Measurements from ENCODE around the gene CAMKMT. TPM values are rescaled to one million over a fixed set of nuclear protein-coding genes. Genes with fewer than 3 reads are reported as not detected.

Gene CAMKMT
- total and polyA plus RNA-seq, 10 donors = 4.1 to 26.1 (median 11.0) TPM

- no peaks in the 10 kb centered on the region for H3K4me1 ChIP-seq
- no peaks in the 10 kb centered on the region for H3K36me3 ChIP-seq
- no peak for DNase-seq
- peaks cover 0 to 23% (median 5%) of the 10 kb centered on the region in 8 donors for H3K9me3 ChIP-seq
- no peaks in the 10 kb centered on the region for H3K27me3 ChIP-seq (replicated peaks in 1 of 7)
- TF ChIP-seq, protein P1, sequence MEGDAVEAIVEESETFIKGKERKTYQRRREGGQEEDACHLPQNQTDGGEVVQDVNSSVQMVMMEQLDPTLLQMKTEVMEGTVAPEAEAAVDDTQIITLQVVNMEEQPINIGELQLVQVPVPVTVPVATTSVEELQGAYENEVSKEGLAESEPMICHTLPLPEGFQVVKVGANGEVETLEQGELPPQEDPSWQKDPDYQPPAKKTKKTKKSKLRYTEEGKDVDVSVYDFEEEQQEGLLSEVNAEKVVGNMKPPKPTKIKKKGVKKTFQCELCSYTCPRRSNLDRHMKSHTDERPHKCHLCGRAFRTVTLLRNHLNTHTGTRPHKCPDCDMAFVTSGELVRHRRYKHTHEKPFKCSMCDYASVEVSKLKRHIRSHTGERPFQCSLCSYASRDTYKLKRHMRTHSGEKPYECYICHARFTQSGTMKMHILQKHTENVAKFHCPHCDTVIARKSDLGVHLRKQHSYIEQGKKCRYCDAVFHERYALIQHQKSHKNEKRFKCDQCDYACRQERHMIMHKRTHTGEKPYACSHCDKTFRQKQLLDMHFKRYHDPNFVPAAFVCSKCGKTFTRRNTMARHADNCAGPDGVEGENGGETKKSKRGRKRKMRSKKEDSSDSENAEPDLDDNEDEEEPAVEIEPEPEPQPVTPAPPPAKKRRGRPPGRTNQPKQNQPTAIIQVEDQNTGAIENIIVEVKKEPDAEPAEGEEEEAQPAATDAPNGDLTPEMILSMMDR (IDR thresholded peaks at IDR 0.05 in 8 of 11, conservative IDR thresholded peaks at IDR 0.05 in 3 of 11) = no peak
- TF ChIP-seq POLR2AphosphoS5 (IDR thresholded peaks at IDR 0.05) (no peak), POLR2A (IDR thresholded peaks at IDR 0.05) (no peak)
- intact Hi-C loops (cut with DNase I; ENCODE audit: low total_unique reads) = loop anchor here (10.0 kb wide), 1 partner anchor 75 kb away; no protein-coding TSS in a partner anchor
- H3K27ac ChIP-seq = no peak overlapping the region
- no peak overlapping the region for H3K4me3 ChIP-seq
Observed at GRCh38 chr2:44470151-44470550, 108.4 kb downstream of the CAMKMT start.

DNA sequence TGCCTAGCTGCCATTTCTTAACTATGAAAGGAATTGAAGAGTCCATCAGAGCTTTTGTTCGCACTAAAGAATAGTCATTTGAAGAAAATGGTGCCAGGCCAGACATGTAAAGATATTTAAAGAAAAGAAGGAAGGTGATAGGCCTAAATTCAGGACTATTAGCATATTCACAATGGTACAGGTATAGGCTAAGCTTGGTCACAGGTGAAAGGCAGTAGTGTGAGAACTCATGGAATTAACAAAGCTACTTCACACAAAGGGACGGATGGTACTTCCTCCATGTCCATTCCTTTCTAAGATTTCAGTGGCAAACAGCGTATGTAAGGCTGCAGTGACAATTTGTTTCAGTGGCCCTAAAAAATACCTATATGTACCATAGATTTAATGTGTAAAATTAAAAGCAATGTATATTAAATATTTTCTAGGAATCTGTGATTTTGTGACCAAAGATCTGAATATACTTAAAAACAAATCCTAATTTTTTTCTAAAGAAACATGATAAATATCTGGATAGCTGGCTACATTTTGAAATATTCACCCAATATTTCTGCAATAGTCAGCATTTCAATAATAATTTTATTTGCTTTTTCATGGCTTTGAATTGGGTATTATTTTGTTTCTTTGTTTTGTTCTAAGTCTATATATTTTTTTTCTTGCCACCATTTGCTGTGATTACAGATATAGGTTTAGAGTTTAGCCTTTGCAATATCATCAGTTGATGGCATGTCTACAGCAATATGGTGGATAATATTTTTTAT, 116.1 kb downstream of the CAMKMT start:
- no peak overlapping the region for H3K4me3 ChIP-seq
- TF ChIP-seq POLR2A (IDR thresholded peaks at IDR 0.05) (no peak), POLR2AphosphoS5 (IDR thresholded peaks at IDR 0.05) (no peak)
- TF ChIP-seq, protein P1 (IDR thresholded peaks at IDR 0.05 in 8 of 11, conservative IDR thresholded peaks at IDR 0.05 in 3 of 11) = no peak
- H3K27me3 ChIP-seq (replicated peaks in 1 of 7) = no peaks in the 10 kb centered on the region
- no peak overlapping the region for H3K27ac ChIP-seq
- intact Hi-C loops (cut with DNase I; ENCODE audit: low total_unique reads) = loop anchor here (5.0 to 10.0 kb wide), 3 partner anchors 83 to 479 kb away; no protein-coding TSS in a partner anchor
- no peak for DNase-seq
- 92 to 97% (median 94%) methylated on average over 3 of the region's 3 CpGs for WGBS, 5 donors
- no peaks in the 10 kb centered on the region for H3K9me3 ChIP-seq
- peaks cover 0 to 4% (median 0%) of the 10 kb centered on the region in 6 donors for H3K4me1 ChIP-seq
- no peaks in the 10 kb centered on the region for H3K36me3 ChIP-seq

- intact Hi-C loops (cut with DNase I; ENCODE audit: low total_unique reads) = loop anchor here (5.0 to 10.0 kb wide), 3 partner anchors 85 to 478 kb away; no protein-coding TSS in a partner anchor
- no peaks in the 10 kb centered on the region for H3K27me3 ChIP-seq (replicated peaks in 1 of 7)
- DNase-seq = no peak
- no peak for TF ChIP-seq POLR2A (IDR thresholded peaks at IDR 0.05)
- TF ChIP-seq, protein P1 (IDR thresholded peaks at IDR 0.05 in 8 of 11, conservative IDR thresholded peaks at IDR 0.05 in 3 of 11) = peak; percentile 82 to 99 (median 94)
- no peak for TF ChIP-seq POLR2AphosphoS5 (IDR thresholded peaks at IDR 0.05)
- WGBS, 5 donors = 21 to 22% (median 21%) methylated on average over 5 of the region's 5 CpGs
- no peaks in the 10 kb centered on the region for H3K36me3 ChIP-seq
- H3K9me3 ChIP-seq = no peaks in the 10 kb centered on the region
- H3K27ac ChIP-seq = no peak overlapping the region
- peaks cover 0 to 4% (median 0%) of the 10 kb centered on the region in 6 donors for H3K4me1 ChIP-seq
- no peak overlapping the region for H3K4me3 ChIP-seq
Observed at GRCh38 chr2:44479127-44479887, 117.6 kb downstream of the CAMKMT start.

- Histone ChIP-seq H3K4me1 (peaks cover 0 to 4% (median 0%) of the 10 kb centered on the region in 6 donors), H3K4me3 (no peak overlapping the region), H3K9me3 (no peaks in the 10 kb centered on the region), H3K27ac (no peak overlapping the region), H3K36me3 (no peaks in the 10 kb centered on the region), H3K27me3 (replicated peaks in 1 of 7) (no peaks in the 10 kb centered on the region)
- DNase-seq = no peak
- 94 to 99% (median 98%) methylated on average over 2 of the region's 2 CpGs for WGBS, 5 donors
- no peak for TF ChIP-seq POLR2AphosphoS5 (IDR thresholded peaks at IDR 0.05)
- TF ChIP-seq, protein P1 (IDR thresholded peaks at IDR 0.05 in 8 of 11, conservative IDR thresholded peaks at IDR 0.05 in 3 of 11) = no peak
- no peak for TF ChIP-seq POLR2A (IDR thresholded peaks at IDR 0.05)
- intact Hi-C loops (cut with DNase I; ENCODE audit: low total_unique reads) = no loop called here
Observed at GRCh38 chr2:44480068-44480467, 118.3 kb downstream of the CAMKMT start.

Data from spleen (tissue), 11 donors.